H9 (cell line): ENCODE data around the gene CDKAL1. TPM values are rescaled to one million over a fixed set of nuclear protein-coding genes. Genes with fewer than 3 reads are reported as not detected.

ENCODE experiments used
- DNase-seq: peaks from one replicate; pipeline ENCODE4 v3.0.0-alpha.2; 2017
- H2AFZ ChIP-seq: one replicate; pipeline ENCODE4 v1.6.1; 2013; ENCODE audit warnings: mild to moderate bottlenecking, low read length, control low read depth, moderate library complexity
- H2AK5ac ChIP-seq: 2 replicates; pipeline ENCODE4 v1.6.1; 2013; ENCODE audit warnings: low read length, control low read depth, mixed read lengths; ENCODE audit not compliant: insufficient read length
- H2BK120ac ChIP-seq: one replicate; pipeline ENCODE4 v1.6.1; 2013; ENCODE audit warnings: low read depth, mild to moderate bottlenecking, low read length, control low read depth, inconsistent platforms; ENCODE audit not compliant: poor library complexity, severe bottlenecking
- H2BK12ac ChIP-seq: 2 replicates; pipeline ENCODE4 v1.6.1; 2013; ENCODE audit warnings: low read length, control low read depth, mixed read lengths, low read depth; ENCODE audit not compliant: insufficient read length
- H2BK15ac ChIP-seq: 2 replicates; pipeline ENCODE4 v1.6.1; 2013; ENCODE audit warnings: low read depth, low read length, control low read depth
- H2BK20ac ChIP-seq: one replicate; pipeline ENCODE4 v1.6.1; 2013; ENCODE audit warnings: low read depth, mild to moderate bottlenecking, low read length, control low read depth, inconsistent platforms; ENCODE audit not compliant: poor library complexity, severe bottlenecking
- H2BK5ac ChIP-seq: 2 replicates; pipeline ENCODE4 v1.6.1; 2013; ENCODE audit warnings: low read length, control low read depth, mixed read lengths; ENCODE audit not compliant: insufficient read length
- H3K14ac ChIP-seq: 2 replicates; pipeline ENCODE4 v1.6.1; 2013; ENCODE audit warnings: low read length, control low read depth; ENCODE audit not compliant: insufficient read depth
- H3K18ac ChIP-seq: 2 replicates; pipeline ENCODE4 v1.6.1; 2013; ENCODE audit warnings: low read depth, mild to moderate bottlenecking, mixed read lengths, low read length, control low read depth; ENCODE audit not compliant: insufficient read length
- H3K23ac ChIP-seq: 2 replicates; pipeline ENCODE4 v1.6.1; 2013; ENCODE audit warnings: low read length, control low read depth, mixed read lengths, low read depth; ENCODE audit not compliant: insufficient read length
- H3K23me2 ChIP-seq: 2 replicates; pipeline ENCODE4 v1.6.1; 2013; ENCODE audit warnings: low read depth, mild to moderate bottlenecking, mixed read lengths, low read length, control low read depth; ENCODE audit not compliant: insufficient read length, poor library complexity, severe bottlenecking
- H3K27ac ChIP-seq: 2 replicates; pipeline ENCODE4 v1.5.1; 2013; ENCODE audit warnings: low read length, control low read depth, mixed read lengths, low read depth; ENCODE audit not compliant: insufficient read length
- H3K27me3 ChIP-seq: 2 replicates; pipeline ENCODE4 v1.6.1; 2013; ENCODE audit warnings: low read length, control low read depth, inconsistent platforms; ENCODE audit not compliant: insufficient read depth
- H3K4ac ChIP-seq: 2 replicates; pipeline ENCODE4 v1.6.1; 2013; ENCODE audit warnings: low read depth, mild to moderate bottlenecking, control low read depth, inconsistent platforms, low read length, moderate library complexity
- H3K4me1 ChIP-seq: 2 replicates; pipeline ENCODE4 v1.6.1; 2013; ENCODE audit warnings: low read length, control low read depth, inconsistent platforms; ENCODE audit not compliant: insufficient read depth
- H3K4me2 ChIP-seq: 2 replicates; pipeline ENCODE4 v1.6.1; 2013; ENCODE audit warnings: low read length, control low read depth, mixed read lengths; ENCODE audit not compliant: insufficient read length, insufficient read depth
- H3K56ac ChIP-seq: 2 replicates; pipeline ENCODE4 v1.6.1; 2013; ENCODE audit warnings: low read depth, mild to moderate bottlenecking, mixed read lengths, low read length, control low read depth; ENCODE audit not compliant: insufficient read length
- H3K79me1 ChIP-seq: 2 replicates; pipeline ENCODE4 v1.6.1; 2013; ENCODE audit warnings: low read depth, mild to moderate bottlenecking, moderate library complexity, low read length, control low read depth, inconsistent platforms; ENCODE audit not compliant: insufficient read depth, poor library complexity, severe bottlenecking
- H3K79me2 ChIP-seq: 2 replicates; pipeline ENCODE4 v1.6.1; 2013; ENCODE audit warnings: low read length, control low read depth, inconsistent platforms; ENCODE audit not compliant: insufficient read depth
- H3K9ac ChIP-seq: 2 replicates; pipeline ENCODE4 v1.6.1; 2013; ENCODE audit warnings: low read length, control low read depth, mixed read lengths; ENCODE audit not compliant: insufficient read length; ENCODE audit errors: extremely low read depth
- H3K9me3 ChIP-seq: one replicate; pipeline ENCODE4 v1.6.1; 2013; ENCODE audit warnings: low read depth, low read length, inconsistent platforms; ENCODE audit not compliant: control insufficient read depth
- H3T11ph ChIP-seq: one replicate; pipeline ENCODE4 v1.6.1; 2013; ENCODE audit warnings: mild to moderate bottlenecking, low read length, control low read depth, inconsistent platforms
- H4K20me1 ChIP-seq: one replicate; pipeline ENCODE4 v1.6.1; 2013; ENCODE audit not compliant: control insufficient read depth, insufficient read length, insufficient read depth
- H4K5ac ChIP-seq: 2 replicates; pipeline ENCODE4 v1.6.1; 2013; ENCODE audit warnings: low read depth, mild to moderate bottlenecking, mixed read lengths, low read length, control low read depth; ENCODE audit not compliant: insufficient read length
- H4K8ac ChIP-seq: replicated peaks from 2 replicates; pipeline ENCODE4 v1.6.1; 2013; ENCODE audit warnings: low read length, control low read depth, mixed read lengths, low read depth; ENCODE audit not compliant: insufficient read length
- H4K91ac ChIP-seq: 2 replicates; pipeline ENCODE4 v1.6.1; 2013; ENCODE audit warnings: low read depth, mild to moderate bottlenecking, moderate library complexity, mixed read lengths, low read length, control low read depth; ENCODE audit not compliant: insufficient read length
- H3K27ac Mint-ChIP-seq, 3 experiments: 2 replicates in 2 of 3; 3 replicates in 1 of 3; pipeline ENCODE4 v1.8.0; 2020 to 2021; ENCODE audit warnings: mixed read lengths in 3 of 3, mild to moderate bottlenecking in 1 of 3, moderate library complexity in 1 of 3
- H3K27me3 Mint-ChIP-seq: 2 replicates; pipeline ENCODE4 v1.8.0; 2021; ENCODE audit warnings: low read depth, mild to moderate bottlenecking, moderate library complexity, mixed read lengths
- H3K36me3 Mint-ChIP-seq, 3 experiments: 2 replicates in 2 of 3; 3 replicates in 1 of 3; pipeline ENCODE4 v1.8.0; 2020 to 2021; ENCODE audit warnings: low read depth in 3 of 3, mixed read lengths in 3 of 3; ENCODE audit not compliant: insufficient read depth in 1 of 3
- H3K4me1 Mint-ChIP-seq, 2 experiments: 2 replicates each; pipeline ENCODE4 v1.8.0; 2020; ENCODE audit warnings: mixed read lengths in 2 of 2
- H3K4me3 Mint-ChIP-seq, 2 experiments: 2 replicates in 1 of 2; 3 replicates in 1 of 2; pipeline ENCODE4 v1.8.0; 2020 to 2021; ENCODE audit warnings: mild to moderate bottlenecking in 2 of 2, mixed read lengths in 2 of 2, moderate library complexity in 1 of 2
- H3K9me3 Mint-ChIP-seq, 2 experiments: 2 replicates in 1 of 2; 3 replicates in 1 of 2; pipeline ENCODE4 v1.8.0; 2020; ENCODE audit warnings: mild to moderate bottlenecking in 2 of 2, mixed read lengths in 2 of 2, moderate library complexity in 1 of 2
- WGBS: extraction: QIAGEN DNeasy Blood & Tissue Kit; methylation state at CpG from one replicate; pipeline ENCODE4 v1.1.7; 2013; ENCODE audit warnings: missing lambda C conversion rate, low lambda C conversion rate, mixed read lengths; ENCODE audit not compliant: insufficient read length; ENCODE audit errors: extremely low coverage; 5-methylcytosine and 5-hydroxymethylcytosine counted together
- total RNA-seq: library from RNA; stranded (reverse); gene quantifications from 2 replicates; pipeline ENCODE4 v1.2.1, GENCODE V29; 2021
- TF ChIP-seq, protein P1 (sequence below): fragments of 200-600 bp; sonication (generic); conservative IDR thresholded peaks from 3 replicates; pipeline ENCODE4 v1.8.0; 2021; ENCODE audit warnings: antibody characterized with exemption, mild to moderate bottlenecking

CDKAL1 gene
- total RNA-seq, 1 experiment from 2014 or later, result 23.0 TPM

DNA sequence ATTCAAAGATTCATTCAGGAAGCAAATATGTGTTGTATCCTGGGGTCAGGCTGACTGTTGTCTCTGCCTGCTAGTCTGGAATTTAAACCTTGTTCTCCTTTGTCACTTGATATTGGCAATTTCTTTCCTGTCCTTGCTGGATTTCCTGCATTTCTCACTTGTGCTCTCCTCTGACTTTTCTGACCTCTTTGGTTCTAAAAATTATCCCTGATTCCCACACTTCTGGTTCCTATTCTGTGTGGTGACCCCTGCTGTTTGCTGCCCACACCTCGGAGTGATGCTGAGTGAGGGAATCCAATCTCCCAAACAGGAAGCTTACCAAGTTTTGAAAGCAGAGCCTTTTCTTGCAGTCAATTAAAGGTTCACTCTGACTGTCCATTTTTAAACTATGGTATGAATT, 345.3 kb downstream of the CDKAL1 start:
- Mint-ChIP-seq H3K36me3 (peaks cover 6 to 11% (median 8%) of the 10 kb centered on the region in 3 experiments; a peak in 4 of 7 replicates), H3K27me3 (no peaks in the 10 kb centered on the region), H3K27ac (peak overlapping the region in 2 of 3 experiments; percentile 71 to 86; a peak in 5 of 7 replicates), H3K9me3 (peaks cover 3 to 7% of the 10 kb centered on the region in 2 experiments; a peak in 4 of 5 replicates), H3K4me1 (peaks cover 58 to 59% of the 10 kb centered on the region in 2 experiments), H3K4me3 (no peak overlapping the region)
- H3K23me2 ChIP-seq, result no peaks in the 10 kb centered on the region
- no peak overlapping the region for H4K91ac ChIP-seq
- no peak overlapping the region for H2BK20ac ChIP-seq
- H3K27me3 ChIP-seq, result no peaks in the 10 kb centered on the region
- no peak for DNase-seq
- H4K8ac ChIP-seq, result no peak overlapping the region
- no peak overlapping the region for H2BK120ac ChIP-seq
- TF ChIP-seq, protein P1, sequence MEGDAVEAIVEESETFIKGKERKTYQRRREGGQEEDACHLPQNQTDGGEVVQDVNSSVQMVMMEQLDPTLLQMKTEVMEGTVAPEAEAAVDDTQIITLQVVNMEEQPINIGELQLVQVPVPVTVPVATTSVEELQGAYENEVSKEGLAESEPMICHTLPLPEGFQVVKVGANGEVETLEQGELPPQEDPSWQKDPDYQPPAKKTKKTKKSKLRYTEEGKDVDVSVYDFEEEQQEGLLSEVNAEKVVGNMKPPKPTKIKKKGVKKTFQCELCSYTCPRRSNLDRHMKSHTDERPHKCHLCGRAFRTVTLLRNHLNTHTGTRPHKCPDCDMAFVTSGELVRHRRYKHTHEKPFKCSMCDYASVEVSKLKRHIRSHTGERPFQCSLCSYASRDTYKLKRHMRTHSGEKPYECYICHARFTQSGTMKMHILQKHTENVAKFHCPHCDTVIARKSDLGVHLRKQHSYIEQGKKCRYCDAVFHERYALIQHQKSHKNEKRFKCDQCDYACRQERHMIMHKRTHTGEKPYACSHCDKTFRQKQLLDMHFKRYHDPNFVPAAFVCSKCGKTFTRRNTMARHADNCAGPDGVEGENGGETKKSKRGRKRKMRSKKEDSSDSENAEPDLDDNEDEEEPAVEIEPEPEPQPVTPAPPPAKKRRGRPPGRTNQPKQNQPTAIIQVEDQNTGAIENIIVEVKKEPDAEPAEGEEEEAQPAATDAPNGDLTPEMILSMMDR, result no peak
- no peak overlapping the region for H3K4ac ChIP-seq
- no peak overlapping the region for H3K4me2 ChIP-seq
- no peak overlapping the region for H2BK12ac ChIP-seq
- WGBS, result no CpG with 5 or more reads among the region's 1 CpG
- no peak overlapping the region for H3K56ac ChIP-seq
- H3K4me1 ChIP-seq, result peaks cover 17% of the 10 kb centered on the region
- H2AFZ ChIP-seq, result no peak overlapping the region
- H2BK15ac ChIP-seq, result no peak overlapping the region
- no peak overlapping the region for H2AK5ac ChIP-seq
- H3K9ac ChIP-seq, result no peak overlapping the region
- no peak overlapping the region for H3K27ac ChIP-seq
- no peaks in the 10 kb centered on the region for H3K79me2 ChIP-seq
- no peaks in the 10 kb centered on the region for H3K79me1 ChIP-seq
- no peak overlapping the region for H3K14ac ChIP-seq
- no peak overlapping the region for H2BK5ac ChIP-seq
- H3K23ac ChIP-seq, result no peak overlapping the region
- no peak overlapping the region for H4K5ac ChIP-seq
- no peak overlapping the region for H3T11ph ChIP-seq
- H3K9me3 ChIP-seq, result no peaks in the 10 kb centered on the region
- H3K18ac ChIP-seq, result no peak overlapping the region
- H4K20me1 ChIP-seq, result no peaks in the 10 kb centered on the region
